ENCODE data around the gene NUDT1.

Gene NUDT1

DNA sequence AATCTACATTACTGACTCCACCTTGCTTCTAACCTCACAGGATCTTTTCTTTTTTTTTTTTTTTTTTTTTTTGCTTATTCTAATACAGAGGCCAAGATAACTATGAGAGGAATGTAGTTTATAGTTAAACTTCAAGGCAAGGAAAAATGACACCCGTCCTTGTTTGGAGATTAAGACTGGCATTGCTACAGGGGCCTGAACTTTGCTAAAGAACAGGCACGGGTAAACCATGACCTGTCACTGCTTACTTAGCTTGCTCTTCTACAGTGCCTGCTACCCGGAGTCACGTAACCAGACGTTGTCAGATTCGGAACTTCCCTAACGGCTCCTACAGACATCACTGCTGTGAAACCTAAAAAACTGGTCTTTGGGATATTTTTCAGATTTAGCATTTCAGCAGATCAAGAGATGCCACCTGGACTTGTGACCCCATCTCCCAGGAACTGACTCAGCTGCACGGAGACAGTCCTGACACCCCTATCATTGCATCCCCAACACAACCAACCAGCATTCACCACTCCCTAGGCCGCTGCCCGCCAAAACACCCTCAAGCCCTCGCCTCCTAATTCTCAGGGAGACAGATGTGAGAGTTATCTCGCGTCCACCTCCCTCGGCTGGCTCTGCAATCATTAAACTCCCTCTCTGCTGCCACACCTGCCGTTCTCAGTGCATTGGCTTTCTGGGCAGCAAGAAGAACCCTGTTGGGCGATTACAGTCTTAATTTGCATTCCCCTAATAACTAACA lies 36.8 kb upstream of the NUDT1 start:
- no peak for DNase-seq (ENCODE audit: low spot score)

GRCh38 chr7:2208712-2209111 lies 33.3 kb upstream of the NUDT1 start:
- no peak for DNase-seq (ENCODE audit: low spot score)

- peak; percentile 87 for DNase-seq (ENCODE audit: low spot score)
Observed at GRCh38 chr7:2209146-2209960, 32.7 kb upstream of the NUDT1 start.

DNA sequence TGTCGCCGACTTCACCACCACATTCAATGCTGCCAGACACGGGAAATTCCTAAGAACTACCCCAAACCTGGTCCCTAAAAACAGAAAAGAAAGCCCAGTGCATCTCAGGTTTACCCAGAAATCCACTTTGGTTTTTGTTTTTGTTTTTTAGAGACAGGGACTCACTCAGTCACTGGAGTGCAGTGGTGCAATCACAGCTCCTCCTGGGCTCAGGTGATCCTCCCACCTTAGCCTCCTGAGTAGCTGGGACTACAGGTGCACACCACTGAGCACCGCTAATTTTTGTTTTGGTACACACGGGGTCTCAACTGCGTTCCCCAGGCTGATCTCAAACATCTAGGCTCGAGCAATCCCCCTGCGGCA lies 32.1 kb upstream of the NUDT1 start:
- no peak for DNase-seq (ENCODE audit: low spot score)

DNA sequence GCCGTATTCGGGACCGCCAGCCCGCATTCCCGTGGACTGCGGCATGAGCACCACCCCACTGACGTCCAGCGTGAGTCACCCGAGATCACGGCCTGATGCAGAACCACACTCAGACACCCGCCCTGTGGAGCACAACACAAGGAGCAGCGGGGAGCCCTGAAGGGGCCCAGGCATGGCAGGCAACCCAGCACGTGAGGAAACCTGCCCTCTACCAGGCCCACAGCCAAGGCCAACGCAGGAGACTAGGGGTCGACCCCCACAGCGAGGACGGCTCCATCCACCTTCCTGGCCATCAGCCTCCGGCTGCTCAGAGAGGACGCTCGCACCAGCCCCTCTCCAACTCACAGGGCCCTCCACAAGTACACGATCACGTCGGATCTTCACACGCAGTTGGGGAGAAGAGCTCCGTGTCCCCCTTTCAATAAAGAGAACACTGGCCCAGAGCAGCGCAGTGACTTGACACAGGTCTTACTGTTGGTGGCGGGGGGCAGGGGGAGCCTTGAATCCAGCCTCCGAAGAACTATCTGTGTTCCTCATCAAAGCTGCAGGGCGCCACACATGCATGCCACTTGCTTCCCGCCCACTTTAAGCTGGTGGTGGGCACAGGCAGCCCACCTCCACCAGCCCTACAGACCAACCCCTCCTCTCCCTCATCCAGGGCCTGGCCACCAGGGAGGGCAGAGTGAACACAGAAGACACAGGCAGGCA lies 31.3 kb upstream of the NUDT1 start:
- DNase-seq (ENCODE audit: low spot score) = no peak

DNA sequence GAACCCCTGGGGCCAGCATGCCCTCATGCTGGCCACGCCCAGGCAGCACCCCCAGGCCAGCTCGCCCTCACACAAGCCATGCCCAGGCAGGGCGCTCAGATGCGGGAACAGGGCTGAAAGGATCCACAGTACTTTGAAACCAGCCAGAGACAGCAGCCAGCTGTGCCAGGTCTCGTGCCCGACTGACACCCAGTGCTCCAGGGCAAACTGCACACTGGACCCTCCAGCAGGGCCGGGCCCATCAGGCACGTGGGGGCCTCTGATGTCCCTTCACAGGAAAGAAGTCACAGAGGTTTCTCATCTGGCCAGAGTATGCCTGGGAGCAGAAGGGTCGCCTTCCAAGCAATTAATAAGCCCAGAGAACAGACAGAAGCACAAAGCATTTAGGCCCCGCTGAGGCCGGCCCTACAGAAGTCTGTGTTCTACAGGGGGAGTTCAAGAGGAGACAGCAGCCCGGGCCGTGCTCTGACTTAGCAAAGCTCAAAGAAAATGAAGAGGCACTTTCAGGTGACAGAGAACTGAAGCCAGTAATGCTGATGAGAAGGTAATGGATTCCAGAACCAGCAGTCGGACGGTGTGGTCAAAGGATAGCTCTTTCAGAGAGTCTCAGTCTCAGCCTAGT lies 30.7 kb upstream of the NUDT1 start:
- no peak for DNase-seq (ENCODE audit: low spot score)

DNA sequence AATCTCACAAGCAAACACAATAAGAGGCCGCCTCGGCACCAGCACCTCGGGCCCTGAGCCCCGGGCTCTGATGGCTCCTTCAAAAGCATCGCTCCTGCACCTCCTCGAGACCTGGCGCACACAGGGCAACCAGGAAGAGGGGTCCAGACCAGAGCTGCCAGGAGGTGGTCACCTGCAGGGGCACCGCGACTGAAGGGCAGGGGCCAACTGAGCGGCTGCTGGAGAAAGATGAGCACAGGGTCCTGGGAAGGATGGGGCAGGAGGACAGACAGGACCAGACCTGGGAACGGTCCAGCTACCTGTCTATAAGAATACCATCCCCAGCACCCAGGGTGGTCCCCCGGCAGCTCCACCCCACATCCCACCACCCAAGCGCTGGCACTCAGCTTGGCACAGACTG lies 30.1 kb upstream of the NUDT1 start:
- DNase-seq (ENCODE audit: low spot score) = no peak

DNA sequence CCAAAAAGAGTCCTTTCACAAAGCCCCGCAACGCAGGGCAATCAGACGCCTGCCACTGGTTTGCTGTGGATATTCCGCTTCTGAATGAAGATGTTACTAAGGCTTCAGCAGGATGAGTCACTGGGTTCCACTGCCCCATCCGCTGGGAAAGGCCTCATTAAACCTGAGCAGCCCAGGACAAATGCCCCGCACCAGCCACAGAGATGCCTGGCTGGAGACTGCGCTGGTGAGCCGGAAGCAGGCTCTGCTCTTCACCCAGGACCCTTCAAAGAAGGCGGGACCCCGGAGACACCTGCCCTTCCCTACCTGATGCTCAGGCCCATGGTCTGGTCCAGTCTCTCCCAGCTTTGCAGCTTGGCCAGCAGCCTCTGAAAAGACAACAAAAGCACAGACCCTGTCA lies 29.1 kb upstream of the NUDT1 start:
- DNase-seq (ENCODE audit: low spot score) = no peak

GRCh38 chr7:2213551-2214215 lies 28.3 kb upstream of the NUDT1 start:
- DNase-seq (ENCODE audit: low spot score) = no peak

DNA sequence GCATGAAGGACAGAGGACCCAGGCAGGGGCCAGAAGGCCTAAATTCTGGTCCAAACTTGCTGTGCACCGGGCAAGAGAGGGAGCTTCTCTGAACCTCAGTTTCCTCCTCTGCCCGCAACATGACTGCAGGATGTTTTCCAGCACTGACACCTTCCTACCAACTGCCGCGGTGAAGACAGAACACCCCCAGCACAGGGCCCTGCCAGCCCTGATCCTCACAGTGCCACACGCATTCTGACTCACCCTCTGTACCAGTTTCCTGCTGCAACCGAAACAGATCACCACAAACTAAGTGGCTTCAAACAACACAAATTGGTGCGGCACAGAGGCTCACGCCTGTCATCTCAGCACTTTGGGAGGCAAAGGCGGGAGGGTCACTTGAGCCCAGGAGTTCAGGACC lies 27.4 kb upstream of the NUDT1 start:
- DNase-seq (ENCODE audit: low spot score) = peak; percentile 78

- no peak for DNase-seq (ENCODE audit: low spot score)
Observed at GRCh38 chr7:2215851-2216250, 26.2 kb upstream of the NUDT1 start.

DNA sequence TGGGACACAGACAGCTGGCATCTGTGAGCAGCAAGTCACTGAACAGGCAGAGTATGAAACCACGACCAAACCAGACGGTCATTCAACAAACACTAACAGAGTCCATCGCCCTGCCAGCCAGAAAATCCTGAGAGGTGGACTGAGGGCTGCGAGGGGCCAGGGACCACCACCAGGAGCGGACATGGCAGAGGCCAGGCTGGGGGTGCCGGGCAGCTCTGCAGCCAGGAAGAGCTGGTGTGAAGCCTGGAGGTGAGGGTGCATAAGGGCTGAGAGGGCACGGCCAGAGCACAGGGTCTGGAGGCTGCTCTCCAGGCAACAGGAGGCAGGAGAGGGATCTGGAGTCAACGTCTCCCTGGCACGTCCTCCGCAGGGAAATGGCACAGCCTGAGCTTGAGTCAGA lies 24.8 kb upstream of the NUDT1 start:
- no peak for DNase-seq (ENCODE audit: low spot score)

DNA sequence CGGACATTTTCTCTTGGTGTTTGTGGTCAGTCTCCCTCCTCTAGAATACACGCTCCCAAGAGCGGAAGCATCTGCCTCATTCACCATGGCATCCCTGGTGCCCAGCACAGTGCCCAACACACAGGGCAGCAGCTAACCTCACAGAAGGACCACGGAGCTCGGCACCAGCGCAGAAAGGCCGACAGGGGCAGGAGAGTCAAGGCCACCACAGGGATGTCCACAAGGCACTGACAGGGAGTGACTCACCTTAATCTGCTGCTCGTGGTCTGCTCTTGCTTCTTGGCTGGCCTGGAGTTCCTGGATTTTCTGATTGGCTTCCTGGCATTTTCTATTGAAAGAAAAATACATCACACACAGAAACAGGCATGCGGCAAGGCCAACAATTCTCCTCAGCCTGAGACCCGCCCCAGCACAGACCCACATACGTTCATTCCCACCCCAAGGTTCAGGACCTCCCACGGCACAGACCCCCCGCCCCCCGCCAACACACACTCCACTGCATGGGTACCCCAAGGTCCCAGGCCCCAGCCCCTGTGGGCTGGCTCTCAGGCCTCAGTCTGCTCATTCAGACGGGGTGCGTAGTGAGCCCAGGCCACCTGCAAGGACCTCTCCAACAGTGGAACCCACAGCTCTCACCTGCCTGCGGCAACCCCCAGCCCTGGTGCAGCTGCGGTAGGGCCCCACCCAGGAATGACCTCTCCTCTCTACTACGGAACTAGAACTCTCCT lies 24.1 kb upstream of the NUDT1 start:
- no peak for DNase-seq (ENCODE audit: low spot score)

DNA sequence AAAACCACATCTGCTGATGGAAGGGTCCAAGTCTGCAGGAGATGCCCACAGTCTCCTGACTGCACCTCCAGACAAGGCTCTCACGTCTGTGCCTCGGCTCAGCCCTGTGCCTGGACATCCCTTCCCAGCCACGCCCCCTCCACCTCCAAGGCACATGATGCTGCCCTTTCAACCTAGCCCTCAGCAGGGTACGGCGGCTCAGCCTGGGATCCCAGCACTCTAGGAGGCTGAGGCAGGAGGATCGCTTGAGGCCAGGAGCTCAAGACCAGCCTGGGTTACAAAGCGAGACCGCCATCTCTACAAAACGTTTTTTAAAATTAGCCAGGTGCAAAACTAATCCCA lies 23.6 kb upstream of the NUDT1 start:
- no peak for DNase-seq (ENCODE audit: low spot score)

- DNase-seq (ENCODE audit: low spot score) = no peak
Observed at GRCh38 chr7:2219136-2219535, 22.9 kb upstream of the NUDT1 start.

DNA sequence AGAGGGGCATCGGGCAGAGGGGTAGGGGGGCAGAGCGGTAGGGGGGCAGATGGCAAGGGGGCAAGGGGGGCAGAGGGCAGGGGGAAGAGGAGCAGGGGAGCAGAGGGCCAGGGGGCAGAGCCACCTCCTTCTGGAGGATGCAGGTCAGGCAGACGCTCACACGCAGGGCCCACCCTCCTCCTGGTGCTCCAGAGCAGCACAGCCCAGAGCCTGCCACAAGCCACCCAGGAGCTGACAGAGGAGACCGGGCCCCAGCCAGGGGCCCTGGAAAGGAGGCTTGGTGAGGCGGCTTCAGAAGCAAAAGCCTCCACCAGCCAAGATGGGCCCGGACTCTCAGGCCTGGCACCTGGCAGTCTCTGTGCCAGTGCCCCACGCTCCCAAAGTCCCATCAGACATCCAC lies 22.4 kb upstream of the NUDT1 start:
- DNase-seq (ENCODE audit: low spot score) = no peak

DNA sequence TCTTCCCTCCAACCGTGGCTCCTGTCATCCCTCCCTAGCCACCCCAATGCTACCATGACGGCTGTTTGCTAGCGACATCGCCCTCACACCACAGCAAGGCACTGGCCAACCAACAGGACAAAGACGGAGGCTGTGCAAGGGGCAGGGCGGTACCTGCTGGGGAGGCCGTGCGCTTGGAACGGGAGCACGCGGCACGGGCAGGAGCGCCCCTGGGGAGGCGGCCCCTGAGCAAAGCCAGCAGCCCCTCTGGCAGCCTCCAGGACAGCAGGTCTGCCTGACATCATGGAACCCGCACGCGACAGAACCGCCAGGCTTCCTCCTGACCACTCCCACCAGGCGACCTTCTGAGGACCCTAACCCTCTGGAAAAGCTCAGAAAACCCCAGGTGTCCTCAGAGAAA lies 22.0 kb upstream of the NUDT1 start:
- DNase-seq (ENCODE audit: low spot score) = no peak

DNA sequence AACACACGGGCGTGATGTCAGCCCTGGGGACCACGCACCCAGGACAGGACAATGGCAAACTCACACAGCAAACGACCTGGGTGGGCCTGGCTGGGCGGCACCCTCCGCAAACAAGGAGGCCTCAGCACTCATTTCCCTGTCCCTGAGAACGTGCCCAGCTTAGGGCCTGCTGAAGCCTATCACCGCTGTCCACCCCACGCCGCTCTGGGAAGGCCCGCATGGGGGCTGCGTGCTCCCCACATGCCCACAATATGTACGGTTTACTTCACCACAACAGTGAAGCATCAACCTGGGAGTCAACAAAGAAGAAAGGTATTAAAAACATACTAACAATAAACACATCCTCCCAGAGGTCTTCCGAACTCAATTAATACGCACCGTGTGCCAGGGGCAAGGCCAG lies 21.5 kb upstream of the NUDT1 start:
- no peak for DNase-seq (ENCODE audit: low spot score)

GRCh38 chr7:2220954-2221353 lies 21.1 kb upstream of the NUDT1 start:
- no peak for DNase-seq (ENCODE audit: low spot score)

GRCh38 chr7:2222516-2222915 lies 19.5 kb upstream of the NUDT1 start:
- peak; percentile 41 for DNase-seq (ENCODE audit: low spot score)

DNA sequence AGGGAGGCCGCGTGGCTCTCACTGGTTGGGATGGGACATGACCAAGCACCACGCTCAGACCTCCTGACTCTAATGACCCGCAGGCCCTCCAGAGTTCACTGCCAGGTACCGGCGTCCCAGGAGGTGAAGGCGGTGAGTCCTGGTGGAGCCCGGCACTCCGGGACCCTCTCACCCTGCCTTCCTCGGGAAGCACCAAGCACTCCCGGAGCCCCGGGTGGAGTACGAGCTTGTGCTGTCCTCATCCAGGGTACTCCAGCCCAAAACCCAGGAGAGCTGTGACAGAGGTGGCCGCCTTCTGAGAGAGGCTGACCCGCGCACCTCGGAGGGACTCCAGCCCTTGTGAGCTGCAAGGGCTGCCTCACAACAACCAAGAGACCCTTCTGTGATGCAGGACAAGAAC lies 18.7 kb upstream of the NUDT1 start:
- DNase-seq (ENCODE audit: low spot score) = no peak
